ENCODE data around the gene PLAGL2.

- TF ChIP-seq CTCF (IDR thresholded peaks at IDR 0.05), result no peak
- no peak for TF ChIP-seq POLR2A (IDR thresholded peaks at IDR 0.05)
Observed at GRCh38 chr20:32158351-32158750, 49.2 kb downstream of the PLAGL2 start.

All from uterus (tissue), 2 donors.